A549 treated with CpdA at 1 μM for 4 hours (cell line): ENCODE results near the gene MYL6B. TPM values are rescaled to one million over a fixed set of nuclear protein-coding genes. Genes with fewer than 3 reads are reported as not detected.

Source experiments
- total RNA-seq: library from RNA; stranded (reverse); fragments of 200-300 nt; extraction: Qiagen RNA extraction; gene quantifications from 5 replicates; pipeline ENCODE4 v1.2.3, GENCODE V29; 2022; ENCODE audit warnings: low read depth

MYL6B gene
- total RNA-seq: 66.1 to 86.2 TPM (median 83.4 TPM) in 5 replicates

DNA sequence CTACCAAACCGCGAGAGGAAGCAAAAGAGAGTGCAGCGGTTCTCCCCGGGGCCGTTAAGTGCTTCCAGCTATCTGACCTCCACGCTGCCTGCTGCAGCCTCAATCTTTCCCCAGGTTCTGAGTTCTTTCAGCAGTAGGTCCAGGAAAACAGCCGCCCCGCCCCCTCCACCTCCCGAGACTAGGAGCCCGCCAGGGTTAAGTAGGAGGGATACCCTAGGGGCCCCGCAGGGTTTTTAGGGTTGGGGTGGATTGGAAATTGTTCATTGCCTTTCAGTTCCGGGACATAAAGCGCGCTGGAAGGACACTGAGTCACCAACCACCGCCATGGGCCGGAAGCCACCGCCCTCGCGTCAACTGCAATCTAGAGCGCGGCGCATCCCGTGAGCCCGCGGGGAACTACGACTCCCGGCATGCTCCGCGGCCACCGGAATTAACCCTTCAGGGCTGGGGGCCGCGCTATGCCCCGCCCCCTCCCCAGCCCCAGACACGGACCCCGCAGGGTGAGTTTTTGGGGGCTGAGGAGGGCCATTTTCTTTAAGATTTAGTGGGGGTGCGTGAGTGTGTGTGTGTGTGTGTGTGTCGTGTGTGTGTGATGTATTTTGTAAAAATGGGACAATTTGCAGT, at the start of gene MYL6B:
MYL6B (plus strand) TSS at position 456 of the 624 bp plus-strand sequence. CDS start 1,332 bp downstream, outside the sequence.

DNA sequence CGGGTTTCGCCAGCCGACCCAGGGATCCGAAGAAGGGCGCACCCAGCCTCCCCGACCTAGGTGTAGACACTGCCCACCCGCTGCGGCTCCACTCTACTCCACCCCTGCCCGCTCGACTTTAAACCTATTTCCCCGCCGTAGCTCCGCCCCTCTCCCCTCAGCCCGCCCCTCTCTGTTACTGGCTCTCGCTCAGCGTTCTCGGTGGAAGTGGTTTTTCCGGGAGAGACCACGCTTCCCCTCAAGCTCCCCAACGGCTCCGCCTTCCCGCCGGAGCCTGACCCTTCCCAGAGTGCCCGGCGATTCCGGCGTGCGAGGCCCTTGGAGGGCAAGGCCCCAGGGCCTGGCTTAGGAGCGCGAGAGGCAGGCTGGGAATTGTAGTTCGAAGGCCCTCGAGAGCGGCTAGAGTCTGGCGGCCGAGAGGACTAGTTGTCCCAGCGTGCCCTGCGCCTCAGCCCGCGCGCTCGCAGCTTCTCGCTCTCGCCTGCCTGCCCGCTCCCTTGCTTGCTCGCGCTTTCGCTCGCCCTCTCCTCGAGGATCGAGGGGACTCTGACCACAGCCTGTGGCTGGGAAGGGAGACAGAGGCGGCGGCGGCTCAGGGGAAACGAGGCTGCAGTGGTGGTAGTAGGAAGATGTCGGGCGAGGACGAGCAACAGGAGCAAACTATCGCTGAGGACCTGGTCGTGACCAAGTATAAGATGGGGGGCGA, 48.1 kb upstream of the MYL6B start, which contains the start of gene PA2G4:
PA2G4 (plus strand) TSS at position 451 of the 706 bp plus-strand sequence; CDS start at position 630, 179 bp downstream.

DNA sequence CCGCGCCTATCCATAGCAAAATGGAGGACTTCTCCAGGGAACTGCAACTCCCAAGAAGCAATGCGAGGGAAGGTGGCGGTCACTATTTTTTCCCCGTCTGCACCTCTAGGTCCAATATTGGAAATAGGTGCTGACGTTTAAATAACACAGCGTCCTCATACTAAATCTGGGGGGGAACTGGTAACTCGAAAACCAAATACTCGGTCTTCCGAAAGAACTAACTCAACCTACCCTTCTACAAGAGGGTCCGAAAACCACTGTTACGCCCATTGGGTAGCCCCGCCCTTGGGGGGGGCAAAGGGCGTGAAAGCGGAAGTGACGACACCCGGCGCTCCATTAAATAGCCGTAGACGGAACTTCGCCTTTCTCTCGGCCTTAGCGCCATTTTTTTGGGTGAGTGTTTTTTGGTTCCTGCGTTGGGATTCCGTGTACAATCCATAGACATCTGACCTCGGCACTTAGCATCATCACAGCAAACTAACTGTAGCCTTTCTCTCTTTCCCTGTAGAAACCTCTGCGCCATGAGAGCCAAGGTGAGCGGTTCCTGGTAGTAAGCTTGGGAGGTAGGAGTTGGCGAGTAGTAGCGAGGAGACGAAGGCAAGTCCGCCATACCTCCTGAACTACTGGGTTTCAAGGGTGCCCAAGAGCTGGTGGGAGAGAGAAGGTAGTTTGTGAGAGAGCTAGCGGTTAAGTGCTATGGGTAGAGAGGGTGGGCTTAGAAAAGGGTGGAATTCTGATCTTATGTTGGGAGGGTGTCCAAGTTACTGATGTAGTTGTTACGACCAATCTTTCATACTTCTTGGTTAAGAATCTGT, 35.9 kb upstream of the MYL6B start, which contains the start of gene RPL41:
RPL41 (plus strand) TSS at position 367 of the 815 bp plus-strand sequence.

GRCh38 chr12:56117778-56118687, 34.4 kb upstream of the MYL6B start, which contains the start of gene ZC3H10:
TSS of gene ZC3H10 (plus strand) at chr12:56118266. CDS start at chr12:56120563, 2,297 bp downstream.

GRCh38 chr12:56127888-56128669, 24.3 kb upstream of the MYL6B start, which contains the start of gene ESYT1:
TSS of gene ESYT1 (plus strand) at chr12:56128267. CDS start at chr12:56128320, 53 bp downstream.

DNA sequence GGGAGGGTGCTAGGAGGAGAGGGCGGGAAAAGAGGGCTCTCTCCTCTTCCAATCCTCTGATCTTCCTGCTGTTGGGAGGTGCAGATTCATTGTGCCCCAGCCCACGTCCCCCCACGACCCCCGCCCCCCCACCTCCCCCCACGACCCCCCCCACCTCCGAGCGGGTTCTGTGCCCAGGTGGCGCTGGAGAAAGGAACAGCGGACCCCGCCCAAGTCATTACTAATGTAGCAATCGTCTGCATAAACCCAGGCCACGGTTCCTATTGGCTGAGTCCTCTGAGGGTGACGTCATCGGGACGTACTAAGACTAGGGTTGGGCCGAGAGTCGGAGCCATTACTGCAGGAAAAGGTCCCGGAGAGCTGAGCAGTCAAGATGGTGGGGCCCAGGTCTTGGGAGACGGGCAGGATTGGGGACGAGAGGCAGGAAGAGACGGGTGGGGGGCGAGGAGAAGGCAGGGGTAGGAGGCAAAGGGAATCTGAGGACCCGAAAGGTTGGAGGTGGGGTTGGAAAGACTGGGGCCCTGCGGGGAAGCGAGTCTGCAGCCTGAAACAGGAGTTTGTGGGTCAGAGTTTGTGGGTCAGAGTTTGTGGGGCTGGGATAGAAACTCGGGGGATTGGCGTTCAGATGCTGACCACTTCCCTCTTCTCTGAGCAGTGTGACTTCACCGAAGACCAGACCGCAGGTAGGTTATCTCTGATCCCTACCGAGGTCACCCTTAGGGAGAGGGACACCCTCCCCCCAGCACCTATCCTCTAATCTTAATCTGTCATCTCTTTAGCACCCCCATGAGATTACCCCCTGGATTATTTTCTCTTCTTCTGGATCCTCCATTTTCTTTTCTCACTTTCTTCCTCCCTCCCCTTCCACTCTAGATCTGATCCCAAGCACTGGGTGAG, 5.9 kb downstream of the MYL6B start, which contains the start of gene MYL6:
MYL6 (plus strand) TSS at position 331 of the 897 bp plus-strand sequence; CDS start at position 374, 43 bp downstream.

DNA sequence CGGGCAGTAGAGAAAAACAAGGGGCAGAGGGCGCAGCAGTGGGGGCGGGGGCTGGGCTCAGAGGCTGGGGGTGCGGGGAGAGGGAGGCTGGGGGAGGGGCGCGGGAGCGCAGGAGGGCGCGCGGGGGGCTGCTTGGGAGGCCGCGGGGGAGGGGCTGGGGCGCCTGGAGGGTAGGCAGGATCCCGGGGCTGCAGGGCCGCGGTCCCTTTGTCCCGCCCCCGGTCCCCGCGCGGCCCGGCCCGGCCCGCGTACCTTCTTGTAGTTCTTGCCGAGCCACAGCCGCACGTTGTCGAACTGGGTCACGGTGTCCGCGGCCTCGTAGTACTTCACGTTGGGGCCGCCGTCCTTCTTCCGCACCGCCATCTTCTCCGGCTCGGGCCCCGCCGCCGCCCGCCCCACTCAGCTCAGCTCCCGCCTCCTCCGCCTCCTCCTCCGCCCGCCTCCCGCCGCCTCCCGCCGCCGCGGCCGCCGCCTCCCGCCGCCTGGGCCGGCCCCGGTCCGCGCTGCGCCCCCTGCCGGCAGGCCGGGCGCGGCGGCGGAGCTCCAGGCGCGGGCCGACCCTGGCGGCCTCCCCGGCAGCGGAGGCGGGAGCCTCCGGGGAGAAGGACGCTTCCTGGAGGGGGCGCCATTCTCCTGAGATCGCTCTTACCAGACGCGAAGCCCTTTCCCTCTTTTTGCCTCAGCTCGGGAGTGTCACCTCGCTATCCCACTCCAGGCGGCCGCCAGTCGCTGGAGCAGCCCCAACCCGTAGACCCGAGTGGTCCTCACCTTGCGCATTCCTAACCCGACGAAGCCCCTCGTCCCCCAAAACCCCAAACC, 36.9 kb downstream of the MYL6B start, which contains the start of gene SMARCC2:
SMARCC2 (minus strand) TSS at position 385 of the 819 bp plus-strand sequence; CDS start at position 363, 22 bp downstream.

Other genes starting within 250 kb of the MYL6B start
- 34.5 to 41.3 TPM (median 37.6 TPM) in 5 replicates for gene PYM1, start 224.7 kb upstream of the MYL6B start, total RNA-seq
- gene DGKA, start 221.4 kb upstream of the MYL6B start, total RNA-seq: 16.2 to 24.4 TPM (median 16.9 TPM) in 5 replicates
- 0.46 to 1.1 TPM (median 0.77 TPM) in 5 replicates for gene PMEL, start 186.5 kb upstream of the MYL6B start, total RNA-seq
- 48.9 to 59.9 TPM (median 56.5 TPM) in 5 replicates for gene CDK2, start 185.8 kb upstream of the MYL6B start, total RNA-seq
- 30.6 to 39.1 TPM (median 37.3 TPM) in 5 replicates for gene RAB5B, start 178.5 kb upstream of the MYL6B start, total RNA-seq
- 8.0 to 11.5 TPM (median 10.4 TPM) in 5 replicates for gene SUOX, start 155.3 kb upstream of the MYL6B start, total RNA-seq
- 2.1 to 3.1 TPM (median 2.6 TPM) in 5 replicates for gene IKZF4, start 131.5 kb upstream of the MYL6B start, total RNA-seq
- 625 to 834 TPM (median 733 TPM) in 5 replicates for gene RPS26, start 110.7 kb upstream of the MYL6B start, total RNA-seq
- gene ERBB3, start 72.4 kb upstream of the MYL6B start, total RNA-seq: 1.4 to 2.8 TPM (median 1.6 TPM) in 5 replicates
- gene PA2G4, start 48.0 kb upstream of the MYL6B start, total RNA-seq: 303 to 383 TPM (median 320 TPM) in 5 replicates
- 4,992 to 6,106 TPM (median 5,652 TPM) in 5 replicates for gene RPL41, start 36.0 kb upstream of the MYL6B start, total RNA-seq
- 2.2 to 3.8 TPM (median 3.1 TPM) in 5 replicates for gene ZC3H10, start 34.3 kb upstream of the MYL6B start, total RNA-seq
- gene ESYT1, start 24.3 kb upstream of the MYL6B start, total RNA-seq: 62.8 to 69.8 TPM (median 63.7 TPM) in 5 replicates
- 2,112 to 2,769 TPM (median 2,181 TPM) in 5 replicates for gene MYL6, start 5.8 kb downstream of the MYL6B start, total RNA-seq
- gene SMARCC2, start 36.9 kb downstream of the MYL6B start, total RNA-seq: 32.3 to 42.9 TPM (median 37.8 TPM) in 5 replicates
- gene RNF41, start 69.3 kb downstream of the MYL6B start, total RNA-seq: 20.9 to 27.7 TPM (median 25.3 TPM) in 5 replicates
- 55.5 to 65.1 TPM (median 61.3 TPM) in 5 replicates for gene NABP2, start 71.8 kb downstream of the MYL6B start, total RNA-seq
- gene SLC39A5, start 77.5 kb downstream of the MYL6B start, total RNA-seq: 0.13 TPM in 1 of 5 replicates, not detected in the others
- 40.5 to 51.3 TPM (median 45.3 TPM) in 5 replicates for gene ANKRD52, start 105.8 kb downstream of the MYL6B start, total RNA-seq
- 17.7 to 20.7 TPM (median 19.9 TPM) in 5 replicates for gene COQ10A, start 114.4 kb downstream of the MYL6B start, total RNA-seq
- gene CS, start 147.7 kb downstream of the MYL6B start, total RNA-seq: 147 to 170 TPM (median 156 TPM) in 5 replicates
- 103 to 164 TPM (median 154 TPM) in 5 replicates for gene CNPY2, start 163.4 kb downstream of the MYL6B start, total RNA-seq
- gene PAN2, start 181.4 kb downstream of the MYL6B start, total RNA-seq: 15.0 to 16.0 TPM (median 15.7 TPM) in 5 replicates
- 0.29 to 1.2 TPM (median 0.56 TPM) in 5 replicates for gene IL23A, start 186.3 kb downstream of the MYL6B start, total RNA-seq
- gene STAT2, start 207.5 kb downstream of the MYL6B start, total RNA-seq: 11.5 to 14.8 TPM (median 12.1 TPM) in 5 replicates
- not detected in 5 replicates for gene APOF, start 210.3 kb downstream of the MYL6B start, total RNA-seq